IMR-90 (cell line): Measurements from ENCODE around the gene GTPBP6.

Experiments used
- BHLHE40 ChIP-seq: fragments of 150-350 bp; IDR thresholded peaks from 2 replicates; pipeline ENCODE4 v1.6.1; 2016; ENCODE audit warnings: mild to moderate bottlenecking, low read depth, low read length
- CEBPB ChIP-seq: IDR thresholded peaks from 2 replicates; pipeline ENCODE4 v1.6.1; 2012; ENCODE audit warnings: low read depth, low read length, improper control_type of control experiment
- POLR2A ChIP-seq: IDR thresholded peaks from 2 replicates; pipeline ENCODE4 v1.6.1; 2012; ENCODE audit warnings: mild to moderate bottlenecking, low read depth, low read length
- RCOR1 ChIP-seq: IDR thresholded peaks from 2 replicates; pipeline ENCODE4 v1.6.1; 2012; ENCODE audit warnings: mild to moderate bottlenecking, low read length, improper control_type of control experiment; ENCODE audit not compliant: insufficient replicate concordance
- RFX5 ChIP-seq: IDR thresholded peaks from 2 replicates; pipeline ENCODE4 v1.8.0; 2012; ENCODE audit warnings: low read depth, mild to moderate bottlenecking, low read length, moderate library complexity
- TF ChIP-seq, protein P1 (sequence below): conservative IDR thresholded peaks from 2 replicates; pipeline ENCODE4 v1.5.1; 2012; ENCODE audit warnings: mild to moderate bottlenecking, low read depth, low read length, improper control_type of control experiment
- TF ChIP-seq, protein P2 (sequence below): fragments of 150-350 bp; IDR thresholded peaks from 2 replicates; pipeline ENCODE4 v1.6.1; 2016; ENCODE audit warnings: low read depth, mild to moderate bottlenecking, low read length, moderate library complexity, borderline replicate concordance
- TF ChIP-seq, protein P3 (sequence below): fragments of 150-350 bp; IDR thresholded peaks from 2 replicates; pipeline ENCODE4 v1.6.1; 2017; ENCODE audit warnings: mild to moderate bottlenecking, antibody characterized with exemption, low read length, low read depth

DNA sequence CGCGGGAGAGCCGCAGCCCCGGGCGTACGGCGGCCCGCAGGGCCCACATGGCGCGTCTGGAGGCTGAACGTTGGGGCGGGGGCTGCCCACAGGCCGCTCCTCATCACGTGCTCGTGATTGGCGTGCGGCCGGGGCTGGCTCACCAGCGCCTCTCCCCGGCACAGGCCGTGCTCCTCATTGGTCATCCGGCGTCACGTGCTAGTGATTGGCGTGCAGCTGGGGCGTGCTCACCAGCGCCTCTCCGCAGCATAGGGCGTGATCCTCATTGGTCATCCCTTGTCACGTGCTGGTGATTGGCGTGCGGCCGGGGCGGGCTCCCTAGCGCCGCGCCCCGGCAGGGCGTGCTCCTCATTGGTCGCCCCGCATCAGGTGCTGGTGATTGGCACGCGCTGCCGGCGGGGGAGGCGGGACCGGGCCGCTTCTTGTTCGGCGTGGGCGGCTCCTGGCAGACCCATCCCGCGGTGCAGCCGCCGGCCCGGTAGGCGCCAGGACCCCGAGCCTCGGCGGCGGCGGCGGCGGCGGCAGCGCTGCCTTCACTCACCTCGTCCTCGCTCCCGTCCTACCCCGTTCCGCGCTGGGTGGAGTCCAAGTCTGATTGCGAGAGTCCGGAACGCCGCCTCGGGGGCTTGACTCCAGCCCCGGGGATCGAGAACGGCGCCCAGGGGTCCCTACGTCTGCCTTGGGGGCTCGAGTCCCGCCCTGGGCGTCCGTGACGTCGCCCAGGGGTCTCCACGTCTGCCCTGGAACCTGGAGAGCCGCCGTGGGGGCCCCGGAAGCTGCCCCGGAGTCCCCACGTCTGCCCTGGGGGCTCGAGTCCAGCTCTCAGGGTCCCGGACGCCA is at the start of gene GTPBP6:
- TF ChIP-seq POLR2A (peak; percentile 79), CEBPB (no peak), RCOR1 (no peak), RFX5 (no peak), BHLHE40 (peak; percentile 96)
- TF ChIP-seq, protein P1, sequence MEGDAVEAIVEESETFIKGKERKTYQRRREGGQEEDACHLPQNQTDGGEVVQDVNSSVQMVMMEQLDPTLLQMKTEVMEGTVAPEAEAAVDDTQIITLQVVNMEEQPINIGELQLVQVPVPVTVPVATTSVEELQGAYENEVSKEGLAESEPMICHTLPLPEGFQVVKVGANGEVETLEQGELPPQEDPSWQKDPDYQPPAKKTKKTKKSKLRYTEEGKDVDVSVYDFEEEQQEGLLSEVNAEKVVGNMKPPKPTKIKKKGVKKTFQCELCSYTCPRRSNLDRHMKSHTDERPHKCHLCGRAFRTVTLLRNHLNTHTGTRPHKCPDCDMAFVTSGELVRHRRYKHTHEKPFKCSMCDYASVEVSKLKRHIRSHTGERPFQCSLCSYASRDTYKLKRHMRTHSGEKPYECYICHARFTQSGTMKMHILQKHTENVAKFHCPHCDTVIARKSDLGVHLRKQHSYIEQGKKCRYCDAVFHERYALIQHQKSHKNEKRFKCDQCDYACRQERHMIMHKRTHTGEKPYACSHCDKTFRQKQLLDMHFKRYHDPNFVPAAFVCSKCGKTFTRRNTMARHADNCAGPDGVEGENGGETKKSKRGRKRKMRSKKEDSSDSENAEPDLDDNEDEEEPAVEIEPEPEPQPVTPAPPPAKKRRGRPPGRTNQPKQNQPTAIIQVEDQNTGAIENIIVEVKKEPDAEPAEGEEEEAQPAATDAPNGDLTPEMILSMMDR, result peak; percentile 47
- TF ChIP-seq, protein P2, sequence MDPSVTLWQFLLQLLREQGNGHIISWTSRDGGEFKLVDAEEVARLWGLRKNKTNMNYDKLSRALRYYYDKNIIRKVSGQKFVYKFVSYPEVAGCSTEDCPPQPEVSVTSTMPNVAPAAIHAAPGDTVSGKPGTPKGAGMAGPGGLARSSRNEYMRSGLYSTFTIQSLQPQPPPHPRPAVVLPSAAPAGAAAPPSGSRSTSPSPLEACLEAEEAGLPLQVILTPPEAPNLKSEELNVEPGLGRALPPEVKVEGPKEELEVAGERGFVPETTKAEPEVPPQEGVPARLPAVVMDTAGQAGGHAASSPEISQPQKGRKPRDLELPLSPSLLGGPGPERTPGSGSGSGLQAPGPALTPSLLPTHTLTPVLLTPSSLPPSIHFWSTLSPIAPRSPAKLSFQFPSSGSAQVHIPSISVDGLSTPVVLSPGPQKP, result no peak
- TF ChIP-seq, protein P3, sequence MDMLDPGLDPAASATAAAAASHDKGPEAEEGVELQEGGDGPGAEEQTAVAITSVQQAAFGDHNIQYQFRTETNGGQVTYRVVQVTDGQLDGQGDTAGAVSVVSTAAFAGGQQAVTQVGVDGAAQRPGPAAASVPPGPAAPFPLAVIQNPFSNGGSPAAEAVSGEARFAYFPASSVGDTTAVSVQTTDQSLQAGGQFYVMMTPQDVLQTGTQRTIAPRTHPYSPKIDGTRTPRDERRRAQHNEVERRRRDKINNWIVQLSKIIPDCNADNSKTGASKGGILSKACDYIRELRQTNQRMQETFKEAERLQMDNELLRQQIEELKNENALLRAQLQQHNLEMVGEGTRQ, result peak; percentile 99
